ENCODE data around the gene WDR88. TPM values are rescaled to one million over a fixed set of nuclear protein-coding genes. Genes with fewer than 3 reads are reported as not detected.

WDR88 gene
- total RNA-seq, 1 donor from 2014 or later = not detected

DNA sequence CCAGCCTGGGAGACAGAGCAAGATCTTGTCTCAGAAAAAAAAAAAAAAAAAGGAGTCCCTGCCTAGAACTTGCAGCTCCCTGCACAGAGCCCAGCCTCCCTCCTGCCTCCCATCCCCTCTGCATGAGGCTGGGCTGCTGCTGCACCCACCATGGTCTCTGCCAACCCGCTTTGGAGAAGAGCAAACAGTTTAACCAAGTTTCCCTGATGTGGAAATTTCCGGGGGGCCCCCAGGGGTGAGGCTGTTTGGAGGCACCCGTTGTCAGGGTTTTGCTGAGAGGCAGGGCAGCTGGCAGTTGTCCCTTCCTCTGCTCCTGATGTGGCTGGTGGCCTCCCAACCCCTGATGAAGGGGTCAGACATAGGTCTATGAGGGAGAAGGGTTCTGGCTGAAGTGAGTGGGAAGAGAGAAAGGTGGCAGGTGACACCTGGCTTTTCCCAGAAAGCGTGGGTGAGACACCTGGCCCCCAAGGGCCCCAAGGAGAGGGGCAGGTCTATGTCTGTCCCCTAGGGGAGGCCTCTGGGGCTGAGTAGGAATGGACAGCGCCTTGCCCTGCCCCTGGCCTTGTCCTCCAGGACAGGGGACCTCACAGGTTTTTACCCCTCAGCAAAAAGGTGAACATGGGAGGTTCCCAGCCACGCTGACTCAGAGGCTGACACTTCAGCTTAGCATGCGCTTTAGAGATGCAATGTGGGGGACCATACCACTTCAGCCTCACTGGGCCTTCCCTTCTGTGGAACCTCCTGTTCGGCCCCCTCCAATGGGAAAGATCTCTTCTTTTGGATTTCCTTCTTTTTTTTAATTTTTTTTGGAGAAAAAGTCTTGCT is 67.7 kb downstream of the WDR88 start:
- H3K4me3 Mint-ChIP-seq (ENCODE audit: unreplicated experiment) = no peak overlapping the region
- H3K4me1 Mint-ChIP-seq (ENCODE audit: unreplicated experiment) = no peaks in the 10 kb centered on the region
- no peak overlapping the region for H3K27ac Mint-ChIP-seq (ENCODE audit: unreplicated experiment)
- H3K9me3 Mint-ChIP-seq (ENCODE audit: unreplicated experiment) = no peaks in the 10 kb centered on the region
- H3K36me3 Mint-ChIP-seq (ENCODE audit: low read depth, unreplicated experiment) = no peaks in the 10 kb centered on the region
- no peak for TF ChIP-seq CTCF (IDR thresholded peaks at IDR 0.05; ENCODE audit: unreplicated experiment)
- DNase-seq (ENCODE audit: low spot score) = no peak
- peaks cover 8% of the 10 kb centered on the region for H3K27me3 Mint-ChIP-seq (ENCODE audit: unreplicated experiment)

- no peak for DNase-seq (ENCODE audit: low spot score)
- no peaks in the 10 kb centered on the region for H3K36me3 Mint-ChIP-seq (ENCODE audit: low read depth, unreplicated experiment)
- H3K4me3 Mint-ChIP-seq (ENCODE audit: unreplicated experiment) = no peak overlapping the region
- H3K27ac Mint-ChIP-seq (ENCODE audit: unreplicated experiment) = no peak overlapping the region
- H3K27me3 Mint-ChIP-seq (ENCODE audit: unreplicated experiment) = peaks cover 8% of the 10 kb centered on the region
- no peaks in the 10 kb centered on the region for H3K4me1 Mint-ChIP-seq (ENCODE audit: unreplicated experiment)
- H3K9me3 Mint-ChIP-seq (ENCODE audit: unreplicated experiment) = no peaks in the 10 kb centered on the region
- TF ChIP-seq CTCF (IDR thresholded peaks at IDR 0.05; ENCODE audit: unreplicated experiment) = no peak
Measured at GRCh38 chr19:33201473-33201872, 69.6 kb downstream of the WDR88 start.

- no peak for TF ChIP-seq CTCF (IDR thresholded peaks at IDR 0.05; ENCODE audit: unreplicated experiment)
- Mint-ChIP-seq H3K27me3 (ENCODE audit: unreplicated experiment) (peaks cover 6% of the 10 kb centered on the region), H3K4me3 (ENCODE audit: unreplicated experiment) (no peak overlapping the region), H3K27ac (ENCODE audit: unreplicated experiment) (no peak overlapping the region), H3K36me3 (ENCODE audit: low read depth, unreplicated experiment) (no peaks in the 10 kb centered on the region), H3K9me3 (ENCODE audit: unreplicated experiment) (no peaks in the 10 kb centered on the region), H3K4me1 (ENCODE audit: unreplicated experiment) (no peaks in the 10 kb centered on the region)
- DNase-seq (ENCODE audit: low spot score) = no peak
Measured at GRCh38 chr19:33201886-33202545, 70.1 kb downstream of the WDR88 start.

DNA sequence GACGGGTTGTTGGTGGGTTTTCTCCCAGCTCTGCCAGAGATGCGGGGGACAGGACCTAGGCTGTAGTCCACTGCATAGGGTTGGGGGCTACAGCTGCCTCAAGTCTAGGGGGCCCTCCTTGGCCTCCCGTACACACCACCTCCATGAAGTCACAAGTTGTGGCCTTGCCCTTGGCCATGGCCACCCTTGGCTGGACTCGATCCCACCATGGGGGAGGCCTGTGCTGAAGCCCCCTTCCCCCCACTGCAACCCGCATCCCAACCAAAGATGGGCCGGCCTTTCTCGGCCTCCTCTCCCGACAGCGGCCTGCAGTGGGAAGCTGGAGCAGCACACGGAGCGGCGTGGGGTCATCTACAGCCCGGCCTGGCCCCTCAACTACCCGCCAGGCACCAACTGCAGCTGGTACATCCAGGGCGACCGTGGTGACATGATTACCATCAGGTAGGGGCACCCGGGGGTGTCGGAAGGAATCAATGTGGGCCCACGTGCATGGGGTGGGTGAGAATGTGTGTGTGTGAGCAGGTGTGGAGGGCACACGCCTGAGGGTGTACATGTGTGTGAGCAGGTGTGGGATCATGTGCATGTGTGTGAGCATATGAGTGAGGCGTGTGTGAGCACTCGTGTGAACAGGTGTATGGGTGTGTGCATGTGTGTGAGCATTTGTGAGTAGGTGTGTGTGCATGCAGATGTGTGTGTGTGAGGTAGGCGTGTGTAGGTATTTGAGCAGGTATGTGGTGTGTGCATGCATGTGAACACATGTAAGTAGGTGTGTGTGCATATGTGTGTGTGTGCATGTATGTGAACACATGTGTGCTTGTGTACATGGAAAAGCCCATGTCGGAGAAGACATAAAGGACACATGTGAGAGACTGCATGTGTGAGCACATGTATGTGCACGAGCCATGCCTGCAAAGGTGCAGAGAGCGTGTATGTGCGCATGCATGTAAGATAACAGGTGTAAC is 70.9 kb downstream of the WDR88 start:
- Mint-ChIP-seq H3K27me3 (ENCODE audit: unreplicated experiment) (peaks cover 6% of the 10 kb centered on the region), H3K4me1 (ENCODE audit: unreplicated experiment) (no peaks in the 10 kb centered on the region), H3K9me3 (ENCODE audit: unreplicated experiment) (no peaks in the 10 kb centered on the region), H3K36me3 (ENCODE audit: low read depth, unreplicated experiment) (no peaks in the 10 kb centered on the region), H3K4me3 (ENCODE audit: unreplicated experiment) (peak overlapping the region; percentile 13), H3K27ac (ENCODE audit: unreplicated experiment) (no peak overlapping the region)
- DNase-seq (ENCODE audit: low spot score) = no peak
- TF ChIP-seq CTCF (IDR thresholded peaks at IDR 0.05; ENCODE audit: unreplicated experiment) = no peak

Measured in endothelial cell (in vitro differentiated cells).